Nephron progenitor cell (in vitro differentiated cells): ENCODE measurements around the gene DYNC2I2.
A peak's percentile ranks its signal among the peaks of the same experiment; 100 is the strongest.

Experiments
- DNase-seq: peaks from one replicate; pipeline ENCODE4 v3.0.0; 2021
- H3K27ac Mint-ChIP-seq: 2 replicates; pipeline ENCODE4 v1.8.0; 2021; ENCODE audit warnings: mild to moderate bottlenecking, moderate library complexity, mixed read lengths
- H3K27me3 Mint-ChIP-seq: 2 replicates; pipeline ENCODE4 v1.8.0; 2021; ENCODE audit warnings: mild to moderate bottlenecking, low read depth, mixed read lengths; ENCODE audit not compliant: poor library complexity
- H3K36me3 Mint-ChIP-seq: 2 replicates; pipeline ENCODE4 v1.8.0; 2021; ENCODE audit warnings: low read depth, mixed read lengths
- H3K4me1 Mint-ChIP-seq: 2 replicates; pipeline ENCODE4 v1.8.0; 2021; ENCODE audit warnings: mixed read lengths
- H3K4me3 Mint-ChIP-seq: 2 replicates; pipeline ENCODE4 v1.8.0; 2021; ENCODE audit warnings: mild to moderate bottlenecking, moderate library complexity, mixed read lengths
- H3K9me3 Mint-ChIP-seq: 2 replicates; pipeline ENCODE4 v1.8.0; 2021; ENCODE audit warnings: mild to moderate bottlenecking, moderate library complexity, mixed read lengths
- CTCF ChIP-seq: fragments of 200-600 bp; sonication (generic); IDR thresholded peaks from 2 replicates; pipeline ENCODE4 v1.5.0; 2021; ENCODE audit warnings: antibody characterized with exemption

The DYNC2I2 gene

GRCh38 chr9:128627906-128628305 is 28.7 kb downstream of the DYNC2I2 start:
- TF ChIP-seq CTCF, result no peak
- H3K4me3 Mint-ChIP-seq, result no peak overlapping the region

DNA sequence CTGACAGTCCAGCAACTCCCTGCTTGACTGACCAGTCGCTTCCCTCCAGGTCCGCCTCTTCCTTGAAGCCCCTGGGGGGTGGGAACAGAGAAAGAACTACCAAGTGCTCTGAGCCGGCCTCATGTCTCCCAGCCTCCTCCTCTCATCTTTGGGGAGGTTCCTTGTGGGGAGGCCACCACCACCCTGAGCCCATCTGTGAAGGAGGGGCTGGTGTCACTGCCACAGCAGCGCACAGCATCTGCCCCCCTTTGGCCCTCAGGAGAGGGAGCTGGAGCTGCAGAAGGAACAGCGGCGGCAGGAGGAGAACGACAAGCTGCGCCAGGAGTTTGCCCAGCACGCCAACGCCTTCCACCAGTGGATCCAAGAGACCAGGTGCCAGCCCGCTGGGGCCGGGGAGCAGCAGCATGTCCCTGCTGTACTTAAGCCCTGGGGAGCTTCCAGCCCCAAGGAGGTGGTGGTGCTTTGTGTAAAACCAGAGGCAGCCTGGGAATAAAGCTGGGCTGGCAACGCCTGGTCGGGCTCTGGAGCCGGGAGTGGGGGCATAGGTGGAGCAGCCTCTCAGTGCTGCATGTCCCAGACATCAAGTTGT is 29.4 kb downstream of the DYNC2I2 start:
- Mint-ChIP-seq H3K9me3 (no peaks in the 10 kb centered on the region), H3K36me3 (peaks cover 50% of the 10 kb centered on the region), H3K4me3 (no peak overlapping the region), H3K27ac (no peak overlapping the region), H3K27me3 (no peaks in the 10 kb centered on the region), H3K4me1 (peaks cover 10% of the 10 kb centered on the region)
- TF ChIP-seq CTCF, result no peak
- no peak for DNase-seq

More at GRCh38 chr9:128627906-128628305, 28.7 kb downstream of the DYNC2I2 start:
- no peaks in the 10 kb centered on the region for H3K27me3 Mint-ChIP-seq
- H3K27ac Mint-ChIP-seq, result no peak overlapping the region
- peaks cover 53% of the 10 kb centered on the region for H3K36me3 Mint-ChIP-seq
- no peak for DNase-seq
- H3K4me1 Mint-ChIP-seq, result peaks cover 10% of the 10 kb centered on the region
- H3K9me3 Mint-ChIP-seq, result no peaks in the 10 kb centered on the region

DNA sequence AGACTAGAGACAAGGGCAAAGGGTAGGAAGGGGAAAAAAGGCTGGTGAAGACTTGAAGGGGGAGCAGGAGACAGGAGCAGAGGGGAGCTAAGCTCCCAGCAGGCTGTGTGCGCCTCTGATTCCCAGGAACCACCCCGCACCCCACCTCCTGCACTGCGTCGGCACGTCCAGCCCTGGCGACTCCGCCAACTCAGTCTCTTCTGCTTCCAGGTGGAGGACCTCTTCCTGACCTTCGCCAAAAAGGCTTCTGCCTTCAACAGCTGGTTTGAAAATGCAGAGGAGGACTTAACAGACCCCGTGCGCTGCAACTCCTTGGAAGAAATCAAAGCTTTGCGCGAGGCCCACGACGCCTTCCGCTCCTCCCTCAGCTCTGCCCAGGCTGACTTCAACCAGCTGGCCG is 30.5 kb downstream of the DYNC2I2 start:
- H3K27me3 Mint-ChIP-seq, result no peaks in the 10 kb centered on the region
- peak overlapping the region; percentile 59 for H3K27ac Mint-ChIP-seq
- TF ChIP-seq CTCF, result no peak
- peaks cover 10% of the 10 kb centered on the region for H3K4me1 Mint-ChIP-seq
- H3K4me3 Mint-ChIP-seq, result no peak overlapping the region
- DNase-seq, result no peak
- H3K9me3 Mint-ChIP-seq, result no peaks in the 10 kb centered on the region
- H3K36me3 Mint-ChIP-seq, result peaks cover 51% of the 10 kb centered on the region

GRCh38 chr9:128625391-128626146 is 31.1 kb downstream of the DYNC2I2 start:
- no peak overlapping the region for H3K27ac Mint-ChIP-seq
- TF ChIP-seq CTCF, result no peak
- DNase-seq, result no peak
- H3K9me3 Mint-ChIP-seq, result no peaks in the 10 kb centered on the region
- peaks cover 10% of the 10 kb centered on the region for H3K4me1 Mint-ChIP-seq
- no peak overlapping the region for H3K4me3 Mint-ChIP-seq
- H3K27me3 Mint-ChIP-seq, result no peaks in the 10 kb centered on the region
- peaks cover 57% of the 10 kb centered on the region for H3K36me3 Mint-ChIP-seq

- peaks cover 55% of the 10 kb centered on the region for H3K36me3 Mint-ChIP-seq
- H3K9me3 Mint-ChIP-seq, result no peaks in the 10 kb centered on the region
- H3K27ac Mint-ChIP-seq, result no peak overlapping the region
Observed at GRCh38 chr9:128624566-128624965, 32.1 kb downstream of the DYNC2I2 start.

More at GRCh38 chr9:128624566-128624965, 32.1 kb downstream of the DYNC2I2 start:
- TF ChIP-seq CTCF, result no peak
- Mint-ChIP-seq H3K4me3 (no peak overlapping the region), H3K4me1 (peaks cover 9% of the 10 kb centered on the region), H3K27me3 (no peaks in the 10 kb centered on the region)
- DNase-seq, result no peak
